Stimulated activated CD4-positive, alpha-beta T cell treated with anti-CD3 and anti-CD28 coated beads, Interleukin-4, amount 100 ng/mL, for 48 hours (primary cell): Measurements from ENCODE around the gene HAND2.

Experiments used
- DNase-seq, 2 donors: peaks; one replicate each; pipeline ENCODE4 v3.0.0-alpha.2; 2020; ENCODE audit warnings: low read depth in 2 of 2

Gene HAND2

DNA sequence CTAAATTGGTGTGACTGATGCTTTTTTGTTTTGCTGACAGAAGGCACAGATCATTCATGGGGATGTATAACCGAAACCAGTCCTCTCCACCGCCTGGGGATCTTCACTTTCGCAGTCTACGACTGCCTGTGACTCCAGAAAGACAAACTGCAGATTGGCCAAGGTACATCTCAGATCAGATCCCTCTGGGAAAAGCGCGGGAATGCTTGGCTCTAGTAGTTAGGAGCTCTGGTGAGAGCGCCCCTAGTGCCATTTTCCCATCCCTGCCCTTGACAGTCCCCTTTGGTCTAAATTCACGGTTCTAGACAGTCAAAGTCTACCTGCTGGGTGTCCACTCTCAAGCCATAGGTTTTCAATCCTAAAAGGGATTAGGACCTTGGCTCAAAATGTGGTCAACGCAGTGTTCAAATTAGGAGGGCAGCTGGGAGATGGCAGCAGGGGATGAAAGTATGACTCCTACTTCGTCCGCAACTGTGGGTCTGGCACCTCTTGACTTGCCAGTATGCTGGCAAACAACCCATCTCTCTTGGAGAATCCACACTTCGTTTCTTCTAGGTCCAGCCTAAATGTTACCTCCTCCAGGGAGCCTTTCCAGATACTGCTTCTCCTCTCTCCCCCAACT lies 6.9 kb upstream of the HAND2 start:
- no peak for DNase-seq

- no peak for DNase-seq
Measured at GRCh38 chr4:173535957-173536356, 5.9 kb upstream of the HAND2 start.

DNA sequence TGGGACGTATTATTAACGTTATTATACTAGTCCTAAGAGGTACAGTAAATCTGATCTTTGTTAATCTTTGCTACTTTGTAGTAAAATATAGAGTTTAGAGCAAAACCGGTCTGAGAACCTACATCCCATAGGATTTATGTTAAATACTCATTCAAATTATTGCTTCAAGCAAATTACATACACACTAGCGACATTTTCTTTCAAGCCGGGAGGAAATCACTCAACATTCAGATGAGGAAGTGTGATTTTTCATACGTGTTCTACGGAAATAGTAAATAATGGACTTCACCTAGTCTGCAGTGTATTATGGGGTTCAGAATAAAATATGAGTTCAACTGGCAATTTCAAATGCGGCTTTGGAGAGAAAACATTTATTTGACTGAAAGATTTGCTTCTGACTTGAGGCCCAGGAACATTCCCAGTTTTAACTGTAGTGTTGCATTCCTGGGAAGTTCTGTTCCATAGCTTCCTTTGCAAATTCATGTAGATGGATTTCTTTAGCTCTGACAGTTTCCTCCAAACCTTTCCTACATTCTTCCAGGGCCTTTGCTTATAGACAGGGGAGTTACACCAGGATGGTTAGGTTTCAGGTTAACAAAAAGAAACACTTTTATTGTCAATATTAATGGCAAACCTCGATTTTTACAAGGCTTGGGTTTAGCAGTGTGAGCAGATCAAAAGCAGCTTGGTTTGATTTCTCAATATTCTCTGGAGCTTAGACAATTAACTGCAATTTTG lies 5.3 kb upstream of the HAND2 start:
- no peak for DNase-seq

- DNase-seq = no peak
Measured at GRCh38 chr4:173534434-173534833, 4.4 kb upstream of the HAND2 start.

DNA sequence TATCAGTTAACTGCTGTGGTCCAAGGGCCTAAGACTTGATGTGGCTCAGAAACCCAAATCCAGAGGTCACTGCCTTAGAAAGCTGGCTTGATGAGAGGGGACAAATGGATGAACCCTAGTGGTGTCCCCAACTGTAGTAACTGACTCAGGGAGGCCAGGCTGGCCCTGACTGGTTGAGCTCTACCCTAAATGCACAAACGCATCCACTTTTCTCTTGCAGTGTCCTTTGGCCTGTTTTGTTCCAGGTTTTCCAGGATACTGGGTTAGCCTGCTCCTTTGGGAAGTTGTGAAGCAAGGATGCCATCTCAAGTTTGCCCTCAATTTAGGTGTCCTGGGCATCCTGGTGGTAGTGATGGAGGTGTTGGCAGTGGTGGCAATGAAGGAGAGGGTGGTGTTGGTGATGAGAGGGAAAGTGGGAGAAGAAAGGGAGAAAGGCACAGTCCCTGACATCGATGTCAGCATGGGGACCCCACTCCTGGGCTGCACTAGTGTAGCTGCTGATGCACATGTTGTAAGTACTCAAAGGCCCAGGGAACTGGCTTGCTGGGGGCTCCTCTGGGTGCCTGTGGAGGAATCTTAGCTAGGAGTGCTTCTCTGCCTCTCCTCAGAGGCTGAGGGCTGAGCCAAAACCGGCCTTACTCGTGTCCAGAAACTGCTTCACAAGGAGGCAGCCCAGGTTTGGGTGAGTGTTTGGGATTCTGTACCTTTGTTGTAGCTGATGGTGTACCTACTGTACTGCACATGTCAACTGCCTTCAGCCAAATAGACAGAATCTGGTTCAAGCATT lies 2.9 kb upstream of the HAND2 start:
- DNase-seq = no peak

- DNase-seq = no peak
Measured at GRCh38 chr4:173531086-173531965, 1.3 kb upstream of the HAND2 start.

DNA sequence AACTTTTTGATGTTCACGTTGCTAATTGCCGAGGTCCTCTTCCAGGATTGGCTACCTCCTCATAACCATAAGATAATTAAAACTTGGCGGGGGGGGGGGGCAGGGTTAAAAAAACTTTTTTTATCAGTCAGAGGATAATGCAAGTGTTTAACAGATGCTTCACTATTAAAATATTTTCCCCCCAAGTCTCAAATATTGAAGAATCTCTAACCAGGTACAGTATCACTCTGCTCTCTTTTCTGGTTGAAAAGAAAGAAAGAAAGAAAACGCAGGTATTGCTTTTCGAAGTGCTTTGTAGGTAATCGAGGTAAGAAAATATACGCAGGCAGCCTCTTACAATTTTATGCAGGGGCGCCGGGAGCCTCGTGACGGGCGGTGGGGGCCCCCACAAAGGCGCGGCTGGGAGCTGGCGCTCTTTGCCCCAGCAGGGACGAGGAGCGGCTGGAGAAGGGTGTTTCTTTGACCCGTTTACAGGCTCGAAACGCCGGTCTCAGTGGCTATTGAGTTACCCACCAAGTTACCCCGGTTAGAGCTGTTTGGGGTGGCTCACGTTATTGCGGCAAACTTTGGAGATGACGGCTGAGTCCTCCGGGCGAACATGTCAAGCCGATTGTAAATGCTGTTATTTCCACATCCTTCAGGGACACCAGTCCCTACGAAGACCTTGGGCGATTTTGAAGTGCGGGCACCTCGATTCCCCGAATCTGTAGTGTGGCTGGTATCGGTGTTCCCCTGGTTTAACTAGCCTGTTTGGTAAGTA lies 477 bp upstream of the HAND2 start:
- DNase-seq = no peak

GRCh38 chr4:173528378-173529321 lies 1.4 kb downstream of the HAND2 start:
- DNase-seq = no peak

- no peak for DNase-seq
Measured at GRCh38 chr4:173527103-173527891, 2.7 kb downstream of the HAND2 start.

GRCh38 chr4:173526724-173527102 lies 3.3 kb downstream of the HAND2 start:
- no peak for DNase-seq

DNA sequence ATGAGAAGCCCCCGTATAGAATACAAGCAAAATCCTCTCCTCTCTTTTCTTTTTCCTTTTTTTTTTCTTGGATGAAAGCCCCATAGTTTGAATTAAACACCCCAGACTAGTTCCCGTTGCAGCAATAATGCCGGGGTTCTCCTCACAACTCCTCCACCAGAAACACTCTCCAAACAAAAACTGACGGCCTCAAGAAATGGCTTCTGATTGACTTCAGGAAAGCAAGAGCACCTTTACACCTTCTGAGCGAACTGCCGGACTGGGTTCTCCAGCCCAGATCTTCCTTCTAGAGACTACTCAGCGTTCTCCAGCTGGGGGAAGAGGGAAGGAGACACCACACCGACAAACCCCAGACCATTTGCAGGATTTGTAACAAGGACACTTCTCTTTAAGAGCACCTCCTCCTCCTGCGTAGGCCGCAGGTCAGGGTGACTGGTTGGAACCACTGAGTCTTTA lies 4.0 kb downstream of the HAND2 start:
- DNase-seq = no peak

GRCh38 chr4:173525118-173526011 lies 4.7 kb downstream of the HAND2 start:
- DNase-seq = no peak

DNA sequence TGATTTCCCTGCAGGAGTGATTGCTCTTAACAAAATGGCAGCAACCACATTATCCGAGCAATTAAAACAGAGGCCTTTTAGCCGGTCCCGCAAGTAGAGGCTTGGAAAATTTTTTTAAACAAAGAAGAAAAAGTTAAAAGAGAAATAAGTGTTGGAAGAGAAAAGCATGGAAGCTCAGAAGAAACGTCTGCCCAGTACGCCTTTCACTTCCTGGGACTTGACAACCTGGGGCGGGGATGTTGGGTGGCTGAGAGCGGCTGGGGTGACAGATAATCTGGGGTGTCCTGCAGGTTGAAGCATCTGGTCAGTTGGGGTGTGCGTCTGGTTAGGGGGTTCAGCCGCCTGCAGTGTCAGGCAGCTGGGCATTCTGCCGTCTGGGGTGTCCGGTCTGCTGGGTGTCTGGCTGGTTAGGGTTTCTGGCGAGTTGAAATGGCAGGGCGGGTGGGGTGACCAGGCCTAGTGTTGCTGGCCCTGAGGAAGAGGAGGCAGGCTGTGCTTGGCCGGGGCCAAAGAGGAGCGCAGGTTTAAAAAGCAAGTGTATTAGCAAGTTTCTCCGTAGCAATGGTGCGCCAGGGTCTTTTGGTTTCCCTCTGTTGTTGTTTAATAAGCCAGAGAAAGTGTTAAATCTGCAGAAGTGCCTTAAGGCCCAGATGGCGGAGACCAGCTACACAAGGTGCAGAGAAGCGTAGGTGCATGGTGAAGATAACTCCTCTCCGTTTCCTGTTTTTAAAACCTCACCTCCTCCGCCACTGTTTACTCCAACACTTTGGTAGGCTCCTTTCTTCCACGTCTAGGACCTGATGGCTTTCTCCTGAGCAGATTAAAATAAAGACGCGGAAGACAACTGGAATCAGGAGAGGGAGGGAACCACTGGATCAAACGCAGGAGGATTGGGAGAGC lies 5.6 kb downstream of the HAND2 start:
- DNase-seq = no peak

- no peak for DNase-seq
Measured at GRCh38 chr4:173522951-173523395, 7.1 kb downstream of the HAND2 start.

DNA sequence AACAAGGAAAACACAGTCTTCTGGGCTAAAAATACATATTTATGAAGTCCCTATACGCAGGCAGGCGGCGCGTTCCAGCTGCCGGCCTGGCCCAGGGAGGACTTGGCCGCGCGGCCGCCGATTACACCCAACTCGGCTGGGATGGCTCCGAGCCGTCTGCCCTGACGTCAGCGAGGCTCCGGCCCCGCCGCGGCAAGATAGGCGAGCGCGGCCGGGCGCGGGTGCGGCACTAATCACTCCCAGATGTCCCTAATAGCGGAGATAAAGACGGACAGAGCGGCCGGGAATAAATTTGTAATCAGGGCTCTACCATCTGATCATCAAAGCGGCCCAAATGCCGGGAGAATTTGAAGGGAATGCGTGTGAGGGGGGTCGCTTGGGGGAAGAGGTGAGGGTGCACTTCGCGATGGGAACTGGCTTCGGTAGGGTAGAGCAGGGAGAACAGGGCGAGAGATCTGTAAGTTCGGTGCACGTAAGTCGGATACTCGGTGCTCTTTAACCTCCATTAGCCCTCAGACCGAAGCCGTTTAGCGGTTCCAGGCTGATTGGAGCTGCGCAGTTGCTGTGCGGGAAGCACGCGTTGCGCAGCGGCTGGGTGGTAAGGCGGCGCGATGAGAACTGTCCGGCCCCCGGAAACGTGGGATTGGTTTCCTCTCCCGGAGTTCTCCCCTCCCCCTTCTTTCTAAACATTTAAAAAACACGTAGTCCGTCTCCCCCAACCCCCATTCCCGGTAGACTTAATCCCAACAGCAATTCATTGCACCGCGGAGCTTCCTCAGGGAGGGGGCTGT lies 7.7 kb downstream of the HAND2 start:
- no peak for DNase-seq
